Body of pancreas (tissue), 4 donors: ENCODE results near the gene TAS1R3.

Experiments used
- POLR2A ChIP-seq, 3 donors: fragments of 450-650 bp; IDR thresholded peaks; one replicate each; pipeline ENCODE4 v1.6.1; 2016; ENCODE audit warnings: antibody characterized with exemption in 3 of 3, mild to moderate bottlenecking in 2 of 3
- TF ChIP-seq, protein P1 (sequence below), 7 experiments: fragments of 450-650 bp in 4 of 7; fragments of 200-600 bp in 3 of 7; sonication (generic) in 3 of 7; IDR thresholded peaks; one replicate each; pipeline ENCODE4 v1.5.1; 2016 to 2019; ENCODE audit warnings: antibody characterized with exemption in 7 of 7

DNA sequence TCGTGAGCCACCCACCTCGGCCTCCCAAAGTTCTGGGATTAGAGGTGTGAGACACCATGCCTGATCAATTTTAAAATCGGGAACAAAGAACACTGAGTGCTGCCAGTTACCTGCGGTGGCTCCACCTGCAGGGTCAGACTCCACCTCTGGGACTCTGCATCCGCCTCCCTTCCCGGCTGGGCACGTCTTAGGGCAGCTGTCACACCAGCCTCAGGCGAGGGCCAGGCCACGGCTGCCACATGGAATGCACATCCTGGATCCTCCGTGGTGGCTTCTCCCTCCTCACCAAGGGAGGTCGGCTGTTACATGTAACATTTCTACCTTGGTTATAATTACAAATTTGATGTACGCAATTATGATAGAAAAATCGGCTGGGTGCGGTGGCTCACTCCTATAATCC is 33.2 kb downstream of the TAS1R3 start:
- TF ChIP-seq, protein P1, sequence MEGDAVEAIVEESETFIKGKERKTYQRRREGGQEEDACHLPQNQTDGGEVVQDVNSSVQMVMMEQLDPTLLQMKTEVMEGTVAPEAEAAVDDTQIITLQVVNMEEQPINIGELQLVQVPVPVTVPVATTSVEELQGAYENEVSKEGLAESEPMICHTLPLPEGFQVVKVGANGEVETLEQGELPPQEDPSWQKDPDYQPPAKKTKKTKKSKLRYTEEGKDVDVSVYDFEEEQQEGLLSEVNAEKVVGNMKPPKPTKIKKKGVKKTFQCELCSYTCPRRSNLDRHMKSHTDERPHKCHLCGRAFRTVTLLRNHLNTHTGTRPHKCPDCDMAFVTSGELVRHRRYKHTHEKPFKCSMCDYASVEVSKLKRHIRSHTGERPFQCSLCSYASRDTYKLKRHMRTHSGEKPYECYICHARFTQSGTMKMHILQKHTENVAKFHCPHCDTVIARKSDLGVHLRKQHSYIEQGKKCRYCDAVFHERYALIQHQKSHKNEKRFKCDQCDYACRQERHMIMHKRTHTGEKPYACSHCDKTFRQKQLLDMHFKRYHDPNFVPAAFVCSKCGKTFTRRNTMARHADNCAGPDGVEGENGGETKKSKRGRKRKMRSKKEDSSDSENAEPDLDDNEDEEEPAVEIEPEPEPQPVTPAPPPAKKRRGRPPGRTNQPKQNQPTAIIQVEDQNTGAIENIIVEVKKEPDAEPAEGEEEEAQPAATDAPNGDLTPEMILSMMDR (IDR thresholded peaks at IDR 0.05) = no peak
- no peak for TF ChIP-seq POLR2A (IDR thresholded peaks at IDR 0.05)
